ENCODE measurements around the gene GRPEL2. TPM values are rescaled to one million over a fixed set of nuclear protein-coding genes. Genes with fewer than 3 reads are reported as not detected.

Gene GRPEL2
- total and polyA plus RNA-seq, 4 donors, result 14.6 to 33.4 (median 18.8) TPM

DNA sequence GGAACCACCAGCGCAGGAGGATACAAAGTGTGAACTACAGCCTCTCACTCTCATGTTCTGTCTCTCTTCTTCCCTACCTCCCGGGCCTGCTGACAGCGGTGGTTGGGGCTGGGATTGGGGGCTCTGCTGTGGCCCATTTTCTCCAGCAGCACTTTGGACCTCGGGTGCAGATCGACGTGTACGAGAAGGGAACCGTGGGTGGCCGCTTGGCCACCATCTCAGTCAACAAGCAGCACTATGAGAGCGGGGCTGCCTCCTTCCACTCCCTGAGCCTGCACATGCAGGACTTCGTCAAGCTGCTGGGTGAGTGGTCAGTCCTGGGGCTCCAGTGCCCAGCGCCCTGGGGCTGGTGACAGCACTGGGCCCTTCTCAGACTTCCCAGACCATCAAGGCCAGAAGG, 17.2 kb downstream of the GRPEL2 start:
- Histone ChIP-seq H3K27me3 (ENCODE audit: control insufficient read depth, insufficient read depth, low read length) (no peaks in the 10 kb centered on the region), H3K4me3 (ENCODE audit: low read depth, low read length) (no peak overlapping the region), H3K27ac (ENCODE audit: low read depth, low read length) (no peak overlapping the region), H3K36me3 (ENCODE audit: control insufficient read depth, insufficient read depth, low read length) (peaks cover 24% of the 10 kb centered on the region), H3K9me3 (ENCODE audit: control insufficient read depth, insufficient read depth, low read length) (no peaks in the 10 kb centered on the region), H3K4me1 (ENCODE audit: control insufficient read depth, insufficient read depth, low read length) (peaks cover 33% of the 10 kb centered on the region)
- DNase-seq (ENCODE audit: low read depth in 4 of 6, low spot score in 6 of 6), result no peak
- WGBS (ENCODE audit: insufficient coverage), result 92% methylated on average over 10 of the region's 12 CpGs

DNA sequence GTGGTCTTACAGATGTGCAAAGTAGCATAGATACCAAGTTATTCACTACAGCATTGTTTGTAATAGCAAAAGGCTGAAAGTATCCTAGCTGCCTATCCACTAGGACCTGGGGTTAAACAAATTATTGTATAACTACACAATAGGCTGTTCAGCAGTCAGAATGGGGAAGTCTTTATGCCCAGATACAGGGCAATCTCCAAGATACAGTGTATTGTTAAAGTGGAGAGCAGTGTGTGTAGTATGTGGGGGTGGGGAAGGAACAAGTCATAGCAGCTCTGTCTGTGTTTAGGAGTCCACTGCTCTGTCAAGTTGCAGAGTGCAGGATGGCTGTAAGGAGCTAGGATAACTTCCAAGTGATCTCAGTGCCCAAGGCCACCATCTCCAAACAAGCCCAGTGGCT, 18.1 kb downstream of the GRPEL2 start:
- H3K36me3 ChIP-seq (ENCODE audit: control insufficient read depth, insufficient read depth, low read length), result peaks cover 29% of the 10 kb centered on the region
- H3K4me3 ChIP-seq (ENCODE audit: low read depth, low read length), result no peak overlapping the region
- no peaks in the 10 kb centered on the region for H3K9me3 ChIP-seq (ENCODE audit: control insufficient read depth, insufficient read depth, low read length)
- H3K4me1 ChIP-seq (ENCODE audit: control insufficient read depth, insufficient read depth, low read length), result peaks cover 33% of the 10 kb centered on the region
- no peaks in the 10 kb centered on the region for H3K27me3 ChIP-seq (ENCODE audit: control insufficient read depth, insufficient read depth, low read length)
- DNase-seq (ENCODE audit: low read depth in 4 of 6, low spot score in 6 of 6), result no peak
- no peak overlapping the region for H3K27ac ChIP-seq (ENCODE audit: low read depth, low read length)

- Histone ChIP-seq H3K9me3 (ENCODE audit: control insufficient read depth, insufficient read depth, low read length) (no peaks in the 10 kb centered on the region), H3K36me3 (ENCODE audit: control insufficient read depth, insufficient read depth, low read length) (peaks cover 30% of the 10 kb centered on the region), H3K27ac (ENCODE audit: low read depth, low read length) (no peak overlapping the region), H3K4me3 (ENCODE audit: low read depth, low read length) (no peak overlapping the region), H3K4me1 (ENCODE audit: control insufficient read depth, insufficient read depth, low read length) (peaks cover 29% of the 10 kb centered on the region), H3K27me3 (ENCODE audit: control insufficient read depth, insufficient read depth, low read length) (no peaks in the 10 kb centered on the region)
- WGBS (ENCODE audit: insufficient coverage), result 90% methylated on average over 9 of the region's 9 CpGs
- no peak for DNase-seq (ENCODE audit: low read depth in 4 of 6, low spot score in 6 of 6)
Measured at GRCh38 chr5:149363936-149364335, 18.6 kb downstream of the GRPEL2 start.

DNA sequence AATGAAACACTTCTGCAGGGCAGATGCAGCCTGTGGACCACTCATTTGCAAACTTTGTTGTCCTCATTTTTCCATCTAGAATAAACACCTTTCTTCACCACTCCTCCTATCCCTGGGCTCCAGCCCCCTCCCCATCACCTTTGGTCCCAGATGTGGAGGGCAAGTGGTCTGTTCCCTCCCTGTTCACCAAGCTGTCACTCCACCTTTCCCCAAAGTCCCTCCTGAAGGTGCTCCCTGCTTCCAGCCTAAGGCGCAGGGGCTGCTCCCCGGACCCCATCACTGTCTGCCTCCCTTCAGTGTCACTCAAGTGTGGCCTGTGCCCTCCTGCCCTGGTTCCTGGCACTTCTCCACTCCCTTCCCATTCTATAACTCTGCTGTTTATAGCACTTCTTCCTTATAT, 19.4 kb downstream of the GRPEL2 start:
- Histone ChIP-seq H3K27ac (ENCODE audit: low read depth, low read length) (no peak overlapping the region), H3K4me3 (ENCODE audit: low read depth, low read length) (no peak overlapping the region), H3K27me3 (ENCODE audit: control insufficient read depth, insufficient read depth, low read length) (no peaks in the 10 kb centered on the region), H3K4me1 (ENCODE audit: control insufficient read depth, insufficient read depth, low read length) (peaks cover 21% of the 10 kb centered on the region), H3K9me3 (ENCODE audit: control insufficient read depth, insufficient read depth, low read length) (no peaks in the 10 kb centered on the region), H3K36me3 (ENCODE audit: control insufficient read depth, insufficient read depth, low read length) (peaks cover 30% of the 10 kb centered on the region)
- no peak for DNase-seq (ENCODE audit: low read depth in 4 of 6, low spot score in 6 of 6)
- 91% methylated on average over 2 of the region's 2 CpGs for WGBS (ENCODE audit: insufficient coverage)

DNA sequence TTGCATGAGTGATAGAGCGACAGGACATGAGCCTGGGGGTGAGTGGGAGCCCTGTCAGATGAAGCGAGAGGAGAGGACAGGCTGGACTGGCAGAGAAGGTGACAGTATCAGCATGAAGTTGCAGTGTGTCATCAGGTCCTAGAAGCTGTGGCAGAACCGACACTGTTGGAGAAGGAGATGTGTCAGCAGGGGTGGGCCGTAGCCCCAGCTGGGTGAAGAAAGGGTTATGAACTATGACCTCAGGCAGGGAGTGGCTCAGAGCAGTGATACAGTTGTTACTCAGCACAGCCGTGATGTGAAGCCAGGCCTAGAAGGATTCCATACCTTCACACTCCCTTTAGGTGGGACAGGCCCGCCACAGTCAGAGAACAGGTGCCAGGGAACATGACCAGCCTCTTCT, 20.1 kb downstream of the GRPEL2 start:
- H3K27me3 ChIP-seq (ENCODE audit: control insufficient read depth, insufficient read depth, low read length), result no peaks in the 10 kb centered on the region
- H3K9me3 ChIP-seq (ENCODE audit: control insufficient read depth, insufficient read depth, low read length), result no peaks in the 10 kb centered on the region
- H3K36me3 ChIP-seq (ENCODE audit: control insufficient read depth, insufficient read depth, low read length), result peaks cover 30% of the 10 kb centered on the region
- H3K4me3 ChIP-seq (ENCODE audit: low read depth, low read length), result no peak overlapping the region
- 88% methylated on average over 5 of the region's 6 CpGs for WGBS (ENCODE audit: insufficient coverage)
- H3K27ac ChIP-seq (ENCODE audit: low read depth, low read length), result no peak overlapping the region
- peaks cover 21% of the 10 kb centered on the region for H3K4me1 ChIP-seq (ENCODE audit: control insufficient read depth, insufficient read depth, low read length)
- no peak for DNase-seq (ENCODE audit: low read depth in 4 of 6, low spot score in 6 of 6)

DNA sequence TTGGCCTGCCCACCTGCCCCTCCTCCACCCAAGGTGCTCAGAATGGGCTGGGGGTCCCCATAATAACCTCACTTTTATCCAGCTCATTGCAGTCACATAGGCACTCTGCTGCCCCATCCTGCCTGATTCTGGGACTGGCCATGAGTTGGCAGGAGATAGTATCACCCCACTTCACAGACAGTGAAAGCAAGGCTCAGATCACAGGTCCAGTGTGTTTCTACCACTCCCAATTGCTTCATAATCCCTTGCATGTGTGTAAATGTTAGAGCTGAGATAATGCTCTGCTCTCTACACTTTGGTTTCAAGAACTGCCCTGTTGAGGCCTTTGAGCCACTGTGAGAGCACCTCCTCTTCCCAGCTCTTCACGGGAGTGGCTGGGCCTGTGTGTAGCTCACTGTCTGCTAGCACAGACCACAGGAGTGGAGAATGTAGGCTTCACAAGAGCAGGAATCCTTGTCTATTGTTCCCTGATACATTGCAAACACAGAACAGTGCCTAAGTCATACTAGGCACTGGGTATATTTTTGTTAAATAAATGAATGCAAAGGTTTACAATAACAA, 20.9 kb downstream of the GRPEL2 start:
- peaks cover 30% of the 10 kb centered on the region for H3K36me3 ChIP-seq (ENCODE audit: control insufficient read depth, insufficient read depth, low read length)
- no peaks in the 10 kb centered on the region for H3K9me3 ChIP-seq (ENCODE audit: control insufficient read depth, insufficient read depth, low read length)
- peaks cover 25% of the 10 kb centered on the region for H3K4me1 ChIP-seq (ENCODE audit: control insufficient read depth, insufficient read depth, low read length)
- DNase-seq (ENCODE audit: low read depth in 4 of 6, low spot score in 6 of 6), result no peak
- H3K4me3 ChIP-seq (ENCODE audit: low read depth, low read length), result no peak overlapping the region
- WGBS (ENCODE audit: insufficient coverage), result no CpG with 5 or more reads among the region's 1 CpG
- no peaks in the 10 kb centered on the region for H3K27me3 ChIP-seq (ENCODE audit: control insufficient read depth, insufficient read depth, low read length)
- no peak overlapping the region for H3K27ac ChIP-seq (ENCODE audit: low read depth, low read length)

DNA sequence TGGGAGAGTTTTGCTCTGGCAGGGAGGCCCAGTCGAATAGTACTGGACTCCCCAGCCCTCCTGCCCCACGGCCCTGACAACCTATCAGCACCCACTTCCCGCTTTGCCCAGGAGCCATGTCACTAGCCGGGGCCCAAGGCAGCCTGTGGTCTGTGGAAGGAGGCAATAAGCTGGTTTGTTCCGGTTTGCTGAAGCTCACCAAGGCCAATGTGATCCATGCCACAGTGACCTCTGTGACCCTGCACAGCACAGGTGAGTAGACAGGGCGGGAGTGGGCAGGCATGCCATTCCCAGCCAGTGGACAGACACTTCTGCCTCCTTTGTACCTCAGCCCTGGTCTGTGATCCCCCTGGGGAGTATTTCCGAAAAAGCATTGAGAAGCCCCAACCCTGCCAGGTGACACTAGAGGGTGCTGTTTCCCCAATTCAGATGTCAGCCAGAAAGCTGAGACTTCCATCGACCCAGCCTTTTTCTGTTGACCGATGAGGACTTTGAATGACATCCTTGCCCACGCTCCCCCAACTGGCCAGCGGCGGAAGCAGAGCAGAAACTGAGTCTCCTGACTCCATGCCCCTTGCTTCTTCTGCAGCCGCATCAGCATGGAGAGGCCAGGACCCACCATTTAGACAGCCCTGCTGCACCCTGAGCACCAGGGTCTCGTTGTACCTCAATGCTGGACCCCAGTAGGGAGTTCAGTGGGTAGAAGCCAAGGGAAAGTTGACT, 22.1 kb downstream of the GRPEL2 start:
- 35% methylated on average over 11 of the region's 14 CpGs for WGBS (ENCODE audit: insufficient coverage)
- Histone ChIP-seq H3K4me3 (ENCODE audit: low read depth, low read length) (no peak overlapping the region), H3K9me3 (ENCODE audit: control insufficient read depth, insufficient read depth, low read length) (no peaks in the 10 kb centered on the region), H3K27me3 (ENCODE audit: control insufficient read depth, insufficient read depth, low read length) (no peaks in the 10 kb centered on the region), H3K4me1 (ENCODE audit: control insufficient read depth, insufficient read depth, low read length) (peaks cover 29% of the 10 kb centered on the region), H3K36me3 (ENCODE audit: control insufficient read depth, insufficient read depth, low read length) (peaks cover 30% of the 10 kb centered on the region), H3K27ac (ENCODE audit: low read depth, low read length) (no peak overlapping the region)
- peak in 3 of 6 donors; percentile 12 to 77 (median 74) for DNase-seq (ENCODE audit: low read depth in 4 of 6, low spot score in 6 of 6)

GRCh38 chr5:149367972-149368645, 22.8 kb downstream of the GRPEL2 start:
- WGBS (ENCODE audit: insufficient coverage), result 96% methylated on average over 21 of the region's 22 CpGs
- peaks cover 29% of the 10 kb centered on the region for H3K4me1 ChIP-seq (ENCODE audit: control insufficient read depth, insufficient read depth, low read length)
- no peak for DNase-seq (ENCODE audit: low read depth in 4 of 6, low spot score in 6 of 6)

DNA sequence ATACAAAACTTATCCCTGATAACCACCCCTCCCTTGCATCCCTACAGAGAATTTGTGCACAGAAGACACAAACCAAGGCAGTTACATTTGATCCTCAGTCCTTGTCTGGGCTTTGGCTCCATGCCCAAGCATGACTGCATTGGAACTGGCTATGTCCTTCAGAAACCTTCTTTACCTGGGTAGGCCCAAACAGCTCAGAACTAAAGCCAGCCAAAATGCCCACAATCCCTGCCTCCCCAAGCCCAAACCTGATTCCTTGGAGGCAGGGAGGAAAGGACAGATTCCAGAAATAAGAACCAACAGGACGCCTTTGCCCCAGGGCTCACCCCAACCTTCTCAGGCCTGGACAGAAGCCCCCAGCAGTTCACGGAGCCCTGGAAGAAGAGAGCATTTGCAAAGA, 25.6 kb downstream of the GRPEL2 start:
- DNase-seq (ENCODE audit: low read depth in 4 of 6, low spot score in 6 of 6), result peak in 1 of 6 donors; percentile 27
- Histone ChIP-seq H3K27me3 (ENCODE audit: control insufficient read depth, insufficient read depth, low read length) (no peaks in the 10 kb centered on the region), H3K4me3 (ENCODE audit: low read depth, low read length) (no peak overlapping the region), H3K36me3 (ENCODE audit: control insufficient read depth, insufficient read depth, low read length) (peaks cover 12% of the 10 kb centered on the region), H3K9me3 (ENCODE audit: control insufficient read depth, insufficient read depth, low read length) (no peaks in the 10 kb centered on the region), H3K4me1 (ENCODE audit: control insufficient read depth, insufficient read depth, low read length) (peaks cover 18% of the 10 kb centered on the region), H3K27ac (ENCODE audit: low read depth, low read length) (no peak overlapping the region)
- 89% methylated on average over 1 of the region's 2 CpGs for WGBS (ENCODE audit: insufficient coverage)

More at GRCh38 chr5:149367972-149368645, 22.8 kb downstream of the GRPEL2 start:
- H3K4me3 ChIP-seq (ENCODE audit: low read depth, low read length), result no peak overlapping the region
- no peaks in the 10 kb centered on the region for H3K9me3 ChIP-seq (ENCODE audit: control insufficient read depth, insufficient read depth, low read length)
- peaks cover 25% of the 10 kb centered on the region for H3K36me3 ChIP-seq (ENCODE audit: control insufficient read depth, insufficient read depth, low read length)
- no peaks in the 10 kb centered on the region for H3K27me3 ChIP-seq (ENCODE audit: control insufficient read depth, insufficient read depth, low read length)
- H3K27ac ChIP-seq (ENCODE audit: low read depth, low read length), result no peak overlapping the region

All from spinal cord (tissue), 10 donors.